Bronchial epithelial cell (primary cell): ENCODE results near the gene NOA1. TPM values are rescaled to one million over a fixed set of nuclear protein-coding genes. Genes with fewer than 3 reads are reported as not detected.

Experiments used
- DNase-seq: peaks from one replicate; pipeline ENCODE4 v3.0.0-alpha.2; 2010; ENCODE audit warnings: low read depth
- FAIRE-seq: peaks from 2 replicates; lab custom pipeline; 2011; peaks lifted over from hg19 to GRCh38; lab: Jason Lieb, UNC
- H3K27me3 ChIP-seq: 2 replicates; pipeline ENCODE4 v1.5.1; 2011; ENCODE audit warnings: low read length; ENCODE audit not compliant: control insufficient read depth, insufficient read depth
- H3K36me3 ChIP-seq: 2 replicates; pipeline ENCODE4 v1.5.1; 2011; ENCODE audit warnings: low read length; ENCODE audit not compliant: control insufficient read depth, insufficient read depth
- H3K4me3 ChIP-seq: 2 replicates; pipeline ENCODE4 v1.5.1; 2011; ENCODE audit warnings: mild to moderate bottlenecking, low read depth, low read length, control low read depth
- CTCF ChIP-seq: IDR thresholded peaks from 2 replicates; pipeline ENCODE4 v1.5.1; 2011; ENCODE audit warnings: mild to moderate bottlenecking, moderate library complexity, low read length, control low read depth, inconsistent platforms; ENCODE audit not compliant: insufficient read depth, severe bottlenecking
- total RNA-seq: library from RNA; depleted of rRNA; stranded (reverse); fragments of >200 nt; gene quantifications from 2 replicates; pipeline ENCODE4 v1.2.1, GENCODE V29; 2014

The NOA1 gene
- total RNA-seq, 1 donor from 2014 or later, result 18.7 TPM

DNA sequence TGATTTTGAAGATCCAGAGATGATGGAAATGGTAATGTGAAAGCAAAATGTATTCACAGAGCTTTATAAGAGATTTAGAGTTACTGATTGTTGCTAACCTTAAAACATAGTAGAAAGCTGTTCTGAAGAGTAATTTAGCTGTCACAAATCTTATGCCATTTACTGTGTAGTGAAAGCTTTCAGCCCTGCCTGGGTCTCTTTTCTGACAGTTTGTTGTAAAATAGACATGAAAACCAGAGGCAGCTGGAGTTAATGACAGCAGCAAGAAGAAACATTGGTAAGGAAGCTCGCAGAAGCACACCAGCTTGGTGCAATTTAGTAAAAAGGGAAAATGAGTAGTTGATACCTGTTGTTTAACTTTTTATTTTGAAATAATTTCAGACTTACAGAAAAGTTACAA is 22.3 kb upstream of the NOA1 start:
- no peak for DNase-seq
- no peaks in the 10 kb centered on the region for H3K27me3 ChIP-seq
- TF ChIP-seq CTCF, result no peak
- H3K4me3 ChIP-seq, result no peak overlapping the region
- peaks cover 16% of the 10 kb centered on the region for H3K36me3 ChIP-seq
- FAIRE-seq, result no peak

DNA sequence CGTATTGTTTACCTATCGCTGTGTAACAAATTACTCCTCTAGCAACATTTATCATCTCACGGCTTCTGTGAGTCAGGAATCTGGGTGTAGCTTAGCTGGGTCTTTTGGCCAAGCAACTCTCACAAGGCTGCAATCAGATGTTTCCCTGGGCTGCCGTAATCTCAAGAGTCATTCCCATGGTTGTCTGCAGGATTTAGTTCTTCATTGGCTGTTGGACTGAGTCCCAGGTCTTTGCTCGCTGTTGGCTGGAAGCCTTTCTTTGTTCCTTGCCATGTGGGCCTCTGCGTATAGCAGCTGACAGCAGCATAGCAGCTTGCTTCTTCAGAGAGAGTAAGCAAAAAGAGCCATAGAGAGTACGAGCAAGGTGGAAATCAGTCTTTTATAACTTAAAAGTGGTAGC is 18.1 kb upstream of the NOA1 start:
- Histone ChIP-seq H3K4me3 (no peak overlapping the region), H3K36me3 (peaks cover 16% of the 10 kb centered on the region), H3K27me3 (no peaks in the 10 kb centered on the region)
- DNase-seq (no peak), FAIRE-seq (no peak)
- no peak for TF ChIP-seq CTCF

DNA sequence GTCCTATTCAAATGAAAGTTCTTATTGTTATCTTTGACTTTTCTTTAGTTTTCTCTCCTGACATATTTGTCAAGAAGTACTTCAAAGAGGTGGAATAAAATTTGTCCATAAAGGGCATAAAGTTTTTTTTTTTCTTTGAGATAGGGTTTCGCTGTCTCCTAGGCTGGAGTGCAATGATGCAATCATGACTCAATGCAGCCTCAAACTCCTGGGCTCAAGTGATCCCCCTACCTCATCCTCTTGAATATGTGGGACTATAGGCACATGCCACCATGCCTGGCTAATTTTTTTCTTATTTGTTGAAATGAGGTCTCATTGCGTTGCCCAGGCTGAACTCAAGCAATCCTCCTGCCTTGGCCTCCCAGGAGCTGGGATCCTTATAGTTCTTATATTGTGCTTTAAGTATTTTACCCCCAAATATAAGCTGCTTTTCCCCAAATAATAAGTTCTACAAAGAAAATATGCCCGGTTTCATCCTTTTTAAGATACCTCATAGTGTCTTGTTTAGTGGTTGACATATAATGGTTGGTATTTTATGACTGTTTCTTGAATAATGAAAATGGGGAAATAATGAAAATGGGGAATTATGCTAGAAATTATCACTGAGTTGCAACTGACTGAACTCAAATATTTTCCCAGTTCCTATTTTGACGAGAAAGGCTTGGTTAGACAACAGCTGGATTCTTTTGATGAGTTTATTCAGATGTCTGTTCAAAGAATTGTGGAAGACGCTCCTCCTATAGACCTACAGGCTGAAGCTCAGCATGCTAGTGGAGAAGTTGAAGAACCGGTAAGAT is 12.9 kb upstream of the NOA1 start:
- no peak for FAIRE-seq
- Histone ChIP-seq H3K4me3 (no peak overlapping the region), H3K36me3 (peaks cover 6% of the 10 kb centered on the region), H3K27me3 (no peaks in the 10 kb centered on the region)
- peak; percentile 66 for DNase-seq
- no peak for TF ChIP-seq CTCF

DNA sequence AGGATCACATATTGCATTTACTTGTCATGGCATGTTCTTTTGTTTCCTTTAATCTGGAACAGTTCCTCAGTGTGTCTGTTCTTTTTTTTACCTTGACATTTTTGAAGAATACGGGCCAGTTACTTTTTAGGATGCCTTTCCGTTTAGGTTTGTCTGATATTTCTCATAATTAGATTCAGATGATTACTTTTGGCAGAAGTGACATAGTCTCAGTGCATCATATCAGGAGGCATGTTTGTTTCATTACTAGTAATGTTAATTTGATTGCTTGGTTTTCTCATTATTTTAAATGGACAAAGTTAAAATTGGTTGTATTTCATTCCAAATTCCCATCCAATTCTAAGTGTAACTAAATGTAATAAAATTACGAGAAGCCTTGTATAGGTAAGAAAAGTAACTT is 9.5 kb upstream of the NOA1 start:
- DNase-seq (no peak), FAIRE-seq (no peak)
- H3K36me3 ChIP-seq, result peaks cover 4% of the 10 kb centered on the region

GRCh38 chr4:56986192-56986591 is 8.8 kb upstream of the NOA1 start:
- Histone ChIP-seq H3K36me3 (peaks cover 2% of the 10 kb centered on the region), H3K4me3 (no peak overlapping the region), H3K27me3 (no peaks in the 10 kb centered on the region)
- FAIRE-seq (no peak), DNase-seq (no peak)
- TF ChIP-seq CTCF, result no peak

More for the DNA sequence above, 9.5 kb upstream of the NOA1 start:
- H3K27me3 ChIP-seq, result no peaks in the 10 kb centered on the region
- no peak for TF ChIP-seq CTCF
- no peak overlapping the region for H3K4me3 ChIP-seq

DNA sequence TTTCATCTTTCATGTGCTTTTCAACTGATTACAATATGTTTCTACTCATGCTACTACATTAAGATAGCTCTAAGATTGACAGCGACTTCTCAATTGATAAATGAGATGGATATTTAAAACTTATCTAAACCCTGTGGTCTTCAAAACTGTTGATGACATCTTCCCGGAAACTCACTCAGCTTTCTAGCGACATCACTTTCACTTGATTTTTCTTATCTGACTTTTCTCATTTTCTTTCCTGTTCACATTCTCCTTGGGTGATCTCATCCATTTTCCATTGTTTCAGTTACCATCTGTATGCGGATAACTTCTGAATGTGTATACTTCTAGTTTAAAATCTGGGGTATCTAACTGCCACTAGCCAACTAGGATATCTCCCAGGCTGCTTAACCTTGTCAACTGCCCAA is 4.4 kb upstream of the NOA1 start:
- no peak for TF ChIP-seq CTCF
- no peaks in the 10 kb centered on the region for H3K27me3 ChIP-seq
- DNase-seq (peak; percentile 29), FAIRE-seq (no peak)
- no peak overlapping the region for H3K4me3 ChIP-seq
- peaks cover 2% of the 10 kb centered on the region for H3K36me3 ChIP-seq
